Activated CD4-positive, CD25-positive, alpha-beta regulatory T cell treated with anti-CD3 and anti-CD28 coated beads, Interleukin-2, amount 50 U/mL, for 16 hours (primary cell): ENCODE data around the gene WIPF3.

Source experiments
- DNase-seq: peaks from one replicate; pipeline ENCODE4 v3.0.0-alpha.2; 2020; ENCODE audit warnings: low read depth, low spot score

WIPF3 gene

DNA sequence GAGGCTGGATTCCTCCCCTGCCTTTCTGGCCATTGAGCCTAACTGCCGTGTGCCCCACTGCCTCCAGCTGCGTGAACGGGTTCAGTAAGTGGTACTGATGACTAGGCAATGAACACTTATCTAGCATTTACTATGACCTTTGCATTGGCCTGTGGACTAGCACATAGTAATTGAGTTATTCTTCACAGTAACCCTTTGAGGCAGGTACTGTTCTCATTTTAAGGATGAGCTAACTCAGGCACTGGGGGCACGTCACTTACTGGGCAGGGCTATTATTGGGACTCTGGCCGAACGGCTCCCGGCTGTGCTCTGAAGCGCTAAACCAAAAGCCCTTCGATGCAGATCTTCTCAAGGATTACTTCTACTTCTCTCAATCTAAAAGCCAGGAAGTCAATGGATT is 38.3 kb downstream of the WIPF3 start:
- no peak for DNase-seq

DNA sequence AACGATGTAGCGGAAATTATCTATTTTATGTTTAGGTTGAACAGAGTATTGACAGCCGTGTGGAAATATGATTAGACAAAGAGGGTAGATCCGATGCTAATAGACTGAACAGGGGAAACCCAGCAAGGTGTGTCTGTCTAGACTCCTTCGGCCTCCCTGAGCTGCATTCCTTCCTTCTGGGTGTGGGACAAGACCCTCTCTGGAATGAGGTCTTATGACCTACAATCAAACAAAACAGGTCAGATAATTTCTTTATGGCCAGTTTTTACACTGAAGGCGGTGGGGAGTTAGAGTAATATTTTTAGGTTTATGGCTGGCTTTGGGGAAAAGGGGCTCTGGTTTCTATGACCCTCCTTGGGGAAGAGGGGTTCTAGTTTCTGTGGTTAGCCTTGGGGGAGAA is 41.2 kb downstream of the WIPF3 start:
- no peak for DNase-seq

DNA sequence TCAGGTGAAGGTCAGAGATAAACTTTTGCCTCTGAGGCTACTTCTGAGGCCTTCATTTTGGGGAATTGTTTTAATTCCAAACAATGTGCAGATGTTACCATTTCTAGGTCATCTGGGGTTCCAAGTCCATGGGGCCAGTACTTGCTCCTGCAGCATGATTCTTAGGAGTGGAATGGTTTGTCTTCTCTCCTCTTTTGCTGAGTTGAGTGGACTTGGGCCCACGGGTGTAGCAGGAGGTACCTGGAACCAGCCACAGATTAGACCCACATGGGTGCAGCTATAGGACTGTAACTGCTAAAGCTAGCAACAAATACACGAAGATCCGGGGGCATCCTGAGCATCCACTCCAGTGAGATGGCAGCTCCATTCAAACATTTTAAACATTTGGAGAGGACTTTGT is 41.6 kb downstream of the WIPF3 start:
- no peak for DNase-seq

DNA sequence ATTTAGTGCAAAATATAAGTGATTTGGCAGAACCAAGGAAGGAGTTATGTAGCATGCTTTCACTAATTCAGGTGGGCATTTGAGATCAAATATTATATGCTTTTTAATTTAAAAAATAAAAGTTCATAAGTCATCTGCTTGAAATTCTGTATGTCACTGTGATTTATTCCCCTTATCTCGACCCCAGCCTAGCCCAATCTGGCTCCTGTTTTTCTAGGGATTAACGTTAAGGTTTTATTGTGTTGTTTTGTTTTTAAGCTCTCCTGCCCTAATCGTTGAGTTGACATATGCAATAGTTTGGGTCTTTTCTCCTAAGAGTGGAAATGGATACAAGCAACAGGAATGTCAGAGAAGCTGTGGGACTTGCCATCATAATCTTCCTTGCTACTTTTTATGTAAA is 42.6 kb downstream of the WIPF3 start:
- DNase-seq: no peak

DNA sequence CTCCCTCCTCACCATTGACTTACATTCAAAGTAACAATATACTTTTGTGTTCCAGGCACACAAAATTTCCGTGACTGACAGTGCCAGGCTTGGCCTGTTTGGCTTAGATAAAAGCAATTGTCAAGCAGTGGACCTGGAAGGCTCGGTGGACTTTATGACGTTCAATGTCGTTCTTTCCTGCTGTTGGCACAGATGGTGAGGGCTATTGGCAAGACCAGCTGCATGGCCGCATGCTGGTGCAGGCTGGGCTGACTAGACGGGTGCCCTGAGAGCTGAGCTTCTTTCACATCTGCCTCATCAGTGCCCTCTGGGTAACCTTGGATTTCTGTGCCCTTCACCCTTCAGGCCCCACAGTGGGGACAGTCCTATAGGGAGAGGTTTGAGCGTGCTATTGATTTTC is 45.2 kb downstream of the WIPF3 start:
- no peak for DNase-seq

DNA sequence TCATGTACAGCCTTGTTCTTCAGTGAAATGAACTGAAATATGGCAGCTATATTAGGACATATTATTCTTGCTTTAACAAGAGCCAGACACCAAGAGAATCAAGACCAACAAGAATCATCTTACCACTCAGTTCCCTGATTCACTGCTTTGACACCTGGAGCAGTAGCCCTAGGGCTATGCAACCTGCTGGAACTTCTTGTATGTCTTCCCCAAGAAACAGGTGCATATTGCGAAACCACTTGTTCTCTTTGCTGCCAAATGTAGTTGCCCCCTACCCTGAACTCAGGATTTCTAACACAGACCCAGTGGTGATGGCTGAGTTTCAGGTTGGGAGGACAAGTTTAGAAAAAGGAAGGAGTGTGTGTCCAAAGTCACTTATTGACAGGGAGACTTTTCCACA is 46.1 kb downstream of the WIPF3 start:
- no peak for DNase-seq

DNA sequence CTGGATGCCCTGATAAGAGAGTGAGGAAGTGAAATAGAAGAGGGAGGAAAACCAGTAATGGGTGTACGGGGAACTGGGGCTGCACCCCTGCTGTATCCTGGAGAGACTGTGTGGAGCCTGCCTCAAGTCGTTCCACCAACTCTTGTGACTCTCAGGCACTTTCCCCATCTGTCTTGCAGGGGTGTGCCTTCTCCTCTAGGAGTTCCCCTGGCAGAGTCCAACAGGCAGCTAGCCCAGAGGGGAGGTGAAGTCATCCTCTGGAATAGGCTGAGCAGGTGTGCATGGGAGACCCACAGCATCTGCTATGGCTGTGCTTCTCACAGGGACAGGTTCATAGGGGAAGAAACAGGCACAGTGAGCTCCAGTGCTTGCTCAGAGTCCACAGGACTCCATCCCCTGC is 46.8 kb downstream of the WIPF3 start:
- DNase-seq: no peak

DNA sequence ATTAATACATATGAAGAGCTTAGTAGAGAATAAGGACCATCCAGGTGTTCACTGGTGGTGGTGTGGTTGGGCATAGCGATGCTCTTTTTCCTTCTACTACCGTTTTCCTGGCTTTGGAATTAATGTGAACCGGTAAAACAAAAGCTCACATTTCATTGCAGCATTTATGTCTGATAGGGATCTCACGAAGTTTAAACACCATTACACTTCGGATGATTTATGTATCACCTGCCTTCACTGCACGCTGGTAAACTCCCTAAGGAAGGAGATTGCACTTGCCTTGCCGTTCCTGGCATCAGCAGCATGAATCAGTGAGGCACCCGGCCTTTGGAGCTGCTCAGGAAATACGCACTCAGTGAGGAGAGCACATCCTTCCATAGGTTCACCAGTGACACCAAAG is 47.5 kb downstream of the WIPF3 start:
- DNase-seq: no peak

DNA sequence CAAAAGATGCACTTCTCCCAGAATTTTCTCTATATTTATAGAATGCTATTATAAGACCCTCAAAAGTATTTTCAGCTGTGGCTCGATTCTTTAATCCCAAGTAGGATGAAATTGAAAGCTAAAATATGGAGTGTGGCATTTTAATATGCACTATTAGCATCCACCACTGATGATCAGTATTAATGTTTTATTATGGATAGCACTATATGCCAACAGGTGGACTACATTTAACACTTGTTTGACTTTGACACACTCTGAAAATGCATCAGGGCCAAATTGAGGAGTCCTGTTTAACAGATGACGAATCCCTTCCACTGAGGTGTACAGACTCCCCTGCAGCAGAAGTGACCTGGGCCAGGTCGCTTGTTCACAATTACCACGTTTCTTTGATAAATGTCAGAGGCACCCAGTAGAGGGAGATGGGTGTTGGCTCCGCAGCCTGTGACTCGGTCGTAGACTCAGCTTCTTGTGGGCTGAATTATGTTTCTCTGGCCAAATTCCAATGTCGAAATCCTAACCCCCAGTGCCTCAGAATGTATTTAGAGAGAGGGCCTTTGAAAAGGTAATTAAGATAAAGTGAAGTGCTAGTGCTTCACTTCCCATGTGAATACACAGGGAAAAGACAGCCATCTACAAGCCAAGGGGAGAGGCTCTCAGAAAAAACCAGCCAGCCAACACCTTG is 48.1 kb downstream of the WIPF3 start:
- no peak for DNase-seq

DNA sequence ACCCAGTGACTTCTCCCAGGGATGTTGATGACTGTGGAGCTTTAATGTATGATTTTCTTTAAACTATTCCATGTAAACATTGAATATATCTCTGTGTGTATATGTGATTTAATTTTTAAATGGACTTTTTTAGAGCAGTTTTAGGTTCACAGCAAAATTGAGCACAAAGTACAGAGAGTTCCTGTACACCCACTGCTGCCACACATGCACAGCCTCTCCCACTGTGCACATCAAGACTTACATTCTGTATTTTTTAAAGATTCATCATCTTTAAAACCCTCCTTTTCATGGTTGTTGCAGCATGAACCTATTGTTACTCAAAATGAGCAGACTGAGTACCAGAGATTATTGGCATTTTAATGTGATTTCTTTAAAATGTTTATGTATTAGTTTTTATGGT is 51.3 kb downstream of the WIPF3 start:
- no peak for DNase-seq

DNA sequence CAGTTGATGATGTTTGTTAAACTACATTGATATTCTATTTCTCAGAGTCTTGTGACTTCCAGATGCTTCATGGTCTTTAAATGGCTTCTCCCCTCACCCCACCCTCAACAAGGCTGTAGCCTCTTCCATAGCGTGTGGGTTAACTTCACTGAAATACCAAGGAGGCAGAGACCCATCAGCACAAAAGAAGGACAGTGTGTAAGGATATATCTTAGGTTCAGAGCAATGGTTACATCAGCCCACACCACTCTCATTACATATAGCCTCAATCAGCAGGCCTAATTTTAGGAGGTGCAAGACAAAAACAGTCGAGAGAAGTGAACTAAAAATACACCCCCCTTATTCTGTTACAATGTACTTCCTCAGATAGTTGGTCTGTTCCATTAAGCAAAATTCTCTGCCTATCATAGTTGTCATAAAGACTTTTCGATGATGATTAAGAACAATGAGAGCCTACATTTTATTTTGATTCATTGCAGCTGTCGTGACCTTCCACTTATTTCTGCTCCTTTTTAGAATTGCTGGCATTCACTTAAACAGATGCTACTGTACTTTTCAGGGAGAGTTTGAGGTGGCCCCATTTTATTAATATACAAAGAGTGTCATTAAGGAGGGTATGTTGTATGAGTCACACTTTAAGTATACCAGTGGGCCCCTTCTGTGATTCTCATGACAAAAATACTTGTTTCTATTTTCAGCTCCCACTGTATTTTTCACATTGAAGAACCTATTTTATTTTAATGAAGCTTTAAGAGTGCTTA is 52.1 kb downstream of the WIPF3 start:
- DNase-seq: no peak

DNA sequence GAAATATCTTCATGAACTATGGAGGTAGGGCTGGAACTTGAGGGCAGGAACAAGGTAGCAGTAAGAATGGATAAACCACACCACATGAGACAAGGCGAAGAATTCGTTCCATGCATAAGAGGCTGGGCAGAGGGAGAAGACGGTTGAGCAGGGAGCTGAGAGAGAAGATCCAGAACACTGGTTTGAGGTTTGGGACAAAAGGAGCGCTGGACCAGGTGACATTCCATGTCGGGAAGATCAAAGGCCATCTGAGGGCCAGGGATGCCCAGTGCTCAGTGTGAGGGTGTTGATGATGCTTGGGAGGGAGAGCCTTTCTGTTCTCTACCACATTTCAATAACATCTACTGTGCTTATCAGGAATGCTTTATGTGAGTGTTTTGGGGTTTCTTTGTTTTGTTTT is 52.8 kb downstream of the WIPF3 start:
- DNase-seq: no peak

DNA sequence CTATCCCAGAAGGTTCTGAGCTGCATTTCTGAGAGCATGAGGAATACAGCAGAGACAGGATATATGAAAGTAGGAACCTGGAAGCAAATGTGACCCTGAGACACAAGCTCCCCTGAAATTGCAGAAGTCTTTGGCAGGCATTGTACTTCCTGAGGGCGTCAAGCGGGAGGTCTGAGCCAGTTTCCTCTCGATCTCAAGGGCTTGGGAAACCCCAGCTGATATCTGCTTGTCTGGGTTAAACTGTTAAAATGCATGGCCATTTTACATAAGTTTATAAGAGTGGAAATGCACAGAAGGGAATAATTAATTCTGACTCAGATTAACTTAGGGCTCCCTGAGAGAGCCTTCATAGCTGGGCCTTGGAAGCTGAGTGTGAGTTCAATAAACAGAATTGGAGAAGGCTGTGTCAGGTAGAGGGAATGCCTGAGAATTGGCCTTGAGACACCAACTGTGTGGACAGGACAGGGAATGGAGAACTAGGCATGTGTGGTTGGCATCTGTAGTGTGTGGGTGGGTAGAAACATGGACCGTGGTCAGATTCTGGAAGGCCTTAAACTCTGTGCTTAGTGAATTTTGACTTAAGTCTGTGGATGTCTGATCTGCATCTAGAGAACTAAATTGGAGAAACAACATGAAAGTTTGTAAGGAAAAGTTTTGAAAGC is 53.3 kb downstream of the WIPF3 start:
- no peak for DNase-seq

DNA sequence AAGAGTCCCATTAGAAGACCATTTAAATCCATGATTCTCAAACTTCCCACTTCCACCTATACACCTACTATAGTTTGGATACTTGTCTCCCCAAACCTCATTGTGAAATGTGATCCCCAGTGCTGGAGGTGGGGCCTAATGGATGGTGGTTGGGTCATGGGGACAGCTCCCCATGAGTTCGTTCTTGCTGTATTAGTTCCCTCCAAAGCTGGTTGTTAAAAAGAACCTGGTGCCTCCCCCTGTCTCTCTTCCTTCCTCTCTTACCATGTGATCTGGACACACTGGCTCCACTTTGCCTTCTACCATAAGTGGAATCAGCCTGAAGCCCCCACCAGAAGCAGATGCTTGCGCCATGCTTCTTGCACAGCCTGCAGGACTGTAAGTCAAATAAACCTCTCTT is 53.9 kb downstream of the WIPF3 start:
- DNase-seq: no peak

DNA sequence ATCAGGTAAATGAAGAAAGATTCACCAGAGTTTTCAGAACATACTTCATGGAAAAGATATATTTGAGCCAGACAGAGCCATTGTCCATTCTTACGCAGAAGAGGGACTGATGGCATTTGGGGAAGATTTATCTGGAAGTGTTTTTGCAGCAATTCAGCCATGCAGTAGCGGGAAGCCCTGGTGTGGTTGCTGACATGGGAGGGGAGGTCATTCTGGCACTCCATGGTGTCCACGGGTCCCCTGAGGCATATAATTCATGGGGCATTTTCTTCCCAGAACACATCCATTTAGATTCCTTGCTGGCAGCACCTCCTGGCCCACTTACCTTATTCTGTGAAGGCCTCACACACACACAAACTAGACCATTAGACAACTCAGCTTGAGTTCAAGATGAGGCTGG is 55.6 kb downstream of the WIPF3 start:
- no peak for DNase-seq

DNA sequence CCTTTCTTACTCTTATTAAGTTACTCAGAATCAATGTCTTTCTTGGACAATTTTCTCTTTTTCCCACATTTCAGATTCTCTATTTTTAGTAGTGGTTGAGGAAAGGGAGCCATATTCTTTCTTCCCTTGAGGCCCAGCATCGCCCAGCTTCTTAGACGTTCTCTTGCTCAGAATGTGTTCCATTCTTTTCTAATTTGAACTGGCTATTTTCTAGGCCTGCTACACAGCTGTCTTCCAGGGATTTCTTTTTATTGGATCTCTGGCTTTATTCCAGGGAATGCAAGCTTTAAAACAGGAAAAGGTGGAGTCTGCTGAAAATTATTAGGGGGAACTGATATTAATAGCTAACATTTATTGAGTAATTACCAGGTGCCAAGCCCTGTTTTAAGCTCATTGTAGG is 58.3 kb downstream of the WIPF3 start:
- DNase-seq: no peak

DNA sequence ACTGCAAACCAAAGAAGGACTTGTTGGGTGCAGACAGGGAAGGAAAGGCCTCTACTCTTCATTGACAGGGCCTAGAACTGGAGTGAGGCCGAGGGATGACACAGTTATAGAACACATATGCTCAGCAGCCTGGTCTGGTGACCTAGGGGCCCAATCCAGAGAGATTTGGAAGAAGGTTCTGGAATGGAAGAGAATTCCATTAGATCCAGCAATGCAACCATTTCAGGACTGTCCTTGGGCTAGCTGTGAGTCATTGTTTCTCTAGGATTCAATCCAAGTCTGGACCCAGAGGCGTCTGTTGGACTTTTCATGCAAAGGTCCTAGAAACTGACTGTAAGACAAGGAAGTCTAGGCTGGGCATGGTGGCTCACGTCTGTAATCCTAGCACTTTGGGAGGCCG is 59.2 kb downstream of the WIPF3 start:
- DNase-seq: no peak

DNA sequence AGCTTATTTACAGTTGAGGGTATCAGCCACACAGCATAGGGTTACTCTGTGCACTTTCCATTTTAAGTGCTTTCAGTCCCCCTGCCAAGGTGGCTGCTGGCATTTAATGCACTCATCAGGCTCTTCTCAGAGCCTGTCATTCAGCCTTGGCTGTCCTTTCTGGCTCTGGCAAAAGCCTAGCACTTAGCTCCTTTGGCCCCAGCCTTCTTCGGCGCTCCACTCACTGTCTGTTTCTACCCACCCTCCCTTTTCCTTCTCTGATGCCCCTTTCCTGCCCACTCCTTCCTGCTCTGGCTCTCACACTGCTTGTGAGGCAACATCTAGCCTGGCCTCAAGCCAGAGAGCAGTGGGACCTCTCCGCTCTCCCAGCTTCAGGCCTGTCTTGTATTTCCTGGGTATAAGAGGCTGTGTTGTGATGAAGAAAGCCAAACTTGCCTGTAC is 60.2 kb downstream of the WIPF3 start:
- DNase-seq: no peak

DNA sequence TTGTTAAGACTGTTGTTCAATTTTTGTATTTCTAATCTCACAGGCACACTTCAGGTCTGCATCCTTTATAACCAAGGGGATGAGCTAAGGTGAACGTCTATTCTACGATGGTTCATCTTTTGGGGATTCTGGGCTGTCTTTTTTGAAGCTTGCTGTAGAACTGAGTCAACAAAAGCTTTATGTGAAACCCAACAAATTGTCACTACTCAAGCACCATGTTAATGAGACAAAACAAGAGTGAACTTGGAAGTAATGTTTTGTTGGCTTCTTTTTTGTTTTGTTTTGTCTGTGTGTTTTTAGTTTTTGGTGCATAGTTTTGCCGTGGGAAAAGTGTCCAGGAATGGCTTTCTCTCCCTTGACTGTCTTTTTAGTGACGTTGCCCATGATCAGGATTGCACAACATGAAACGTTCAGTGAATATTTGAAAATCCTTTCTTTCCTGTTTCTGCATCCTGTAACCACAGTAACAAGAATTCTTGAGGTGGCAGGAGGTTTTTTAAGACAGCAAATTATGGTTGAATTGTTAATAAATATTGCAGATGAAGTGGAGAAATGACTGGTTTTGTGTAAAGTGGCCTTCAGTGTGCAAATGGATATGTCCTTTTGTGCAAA is 65.6 kb downstream of the WIPF3 start:
- DNase-seq: no peak

DNA sequence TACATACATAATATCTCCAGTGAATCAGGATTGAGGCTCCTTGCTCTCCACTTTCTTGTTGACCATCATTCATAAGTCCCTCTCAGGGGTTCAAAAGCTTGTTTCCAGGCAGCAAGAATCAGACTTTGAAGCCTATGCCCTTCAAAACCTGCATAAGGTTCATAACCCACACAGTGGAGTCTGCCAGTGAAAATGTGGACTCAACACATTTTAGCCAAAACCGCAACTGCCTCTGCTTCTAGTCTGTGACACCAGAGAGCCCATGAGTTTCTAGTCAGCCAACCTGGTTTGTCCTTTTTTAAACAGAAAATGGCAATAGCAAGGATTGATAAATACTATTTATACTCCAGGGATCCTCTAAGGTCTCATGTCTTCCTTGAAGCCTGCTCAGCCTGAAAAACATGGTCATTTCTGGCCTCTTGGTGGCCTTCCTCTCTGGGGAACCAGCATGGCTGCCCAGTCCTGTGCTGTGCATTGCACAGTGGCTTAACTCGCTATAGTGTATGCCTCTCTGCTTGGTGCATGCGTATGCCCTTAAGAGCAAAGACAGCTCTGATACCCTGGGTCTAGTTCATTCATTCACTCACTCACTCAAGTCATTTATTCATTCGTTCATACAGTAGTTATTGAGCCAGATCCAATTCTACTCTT is 67.5 kb downstream of the WIPF3 start:
- no peak for DNase-seq

DNA sequence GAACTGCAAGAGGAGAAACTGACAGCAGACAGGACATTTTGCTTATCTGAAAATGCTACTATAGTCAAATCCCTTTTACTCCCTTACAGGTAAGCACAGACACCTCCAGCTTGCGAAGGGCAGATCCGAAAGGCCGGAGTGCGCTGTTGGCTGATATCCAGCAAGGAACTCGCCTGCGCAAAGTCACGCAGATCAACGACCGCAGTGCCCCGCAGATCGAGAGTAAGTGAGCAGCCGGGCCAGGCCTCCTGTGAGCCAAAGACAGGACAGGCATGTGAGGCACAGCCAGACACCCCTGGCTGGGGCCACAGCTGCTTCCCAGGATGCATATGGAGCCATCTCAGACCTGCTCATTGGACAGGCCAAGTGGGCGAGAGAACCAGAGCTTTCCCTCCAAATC is 69.4 kb downstream of the WIPF3 start:
- no peak for DNase-seq

DNA sequence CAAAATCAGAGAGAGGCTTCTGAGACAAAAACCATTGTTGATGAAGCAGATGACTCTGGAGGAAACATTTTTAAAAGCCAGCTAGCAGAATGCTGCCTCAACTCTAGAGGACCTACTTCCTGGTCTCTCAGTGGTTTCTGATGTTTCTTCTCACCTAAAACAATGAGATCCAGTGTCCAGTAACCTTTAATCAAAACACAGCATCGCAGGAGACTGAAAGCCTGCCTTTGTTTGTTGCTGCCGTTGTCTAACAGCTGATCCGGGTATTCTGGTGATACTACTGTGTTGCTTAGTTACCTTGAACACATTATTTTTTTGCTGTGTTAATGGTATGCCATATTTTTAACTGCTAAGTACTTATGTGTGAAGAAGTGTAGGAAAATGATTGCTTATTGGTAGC is 70.9 kb downstream of the WIPF3 start:
- no peak for DNase-seq
